GM23338 (cell line): Measurements from ENCODE around the gene CSF2RB. TPM values are rescaled to one million over a fixed set of nuclear protein-coding genes. Genes with fewer than 3 reads are reported as not detected.

Source experiments
- ATAC-seq: fragments of 200-7000 bp; cut with Tn5 transposase; 3 replicates; pipeline ENCODE4 v1.9.1; 2020
- DNase-seq: peaks from one replicate; pipeline ENCODE4 v3.0.0-alpha.2; 2015; ENCODE audit warnings: low spot score
- H2AFZ ChIP-seq: fragments of 200-600 bp; sonication (generic); 2 replicates; pipeline ENCODE4 v1.8.0; 2016; ENCODE audit warnings: antibody characterized with exemption, mild to moderate bottlenecking, moderate library complexity
- H3F3A ChIP-seq: fragments of 200-600 bp; sonication (generic); replicated peaks from 2 replicates; pipeline ENCODE4 v1.8.0; 2017; ENCODE audit warnings: antibody characterized with exemption, mixed run types, low read depth
- H3K27ac ChIP-seq: fragments of 200-600 bp; sonication (generic); 2 replicates; pipeline ENCODE4 v1.6.1; 2016; ENCODE audit warnings: low read depth
- H3K27me3 ChIP-seq: fragments of 200-600 bp; sonication (generic); 2 replicates; pipeline ENCODE4 v1.8.0; 2016; ENCODE audit warnings: mild to moderate bottlenecking, mixed run types, moderate library complexity; ENCODE audit not compliant: insufficient read depth
- H3K36me3 ChIP-seq: fragments of 200-600 bp; sonication (generic); 2 replicates; pipeline ENCODE4 v1.8.0; 2016; ENCODE audit warnings: mild to moderate bottlenecking; ENCODE audit not compliant: insufficient read depth
- H3K4me1 ChIP-seq: fragments of 200-600 bp; sonication (generic); 2 replicates; pipeline ENCODE4 v1.8.0; 2016; ENCODE audit warnings: mild to moderate bottlenecking, moderate library complexity; ENCODE audit not compliant: insufficient read depth
- H3K4me2 ChIP-seq: fragments of 200-600 bp; sonication (generic); 2 replicates; pipeline ENCODE4 v1.7.1; 2017; ENCODE audit warnings: mixed run types
- H3K4me3 ChIP-seq: fragments of 200-600 bp; sonication (generic); 2 replicates; pipeline ENCODE4 v1.6.1; 2016; ENCODE audit warnings: mixed run types
- H3K79me2 ChIP-seq: fragments of 200-600 bp; sonication (generic); replicated peaks from 2 replicates; pipeline ENCODE4 v1.8.0; 2017; ENCODE audit warnings: mild to moderate bottlenecking; ENCODE audit not compliant: insufficient read depth
- H3K9me2 ChIP-seq: fragments of 200-600 bp; sonication (generic); 2 replicates; pipeline ENCODE4 v1.8.0; 2017; ENCODE audit not compliant: insufficient read depth
- H4K20me1 ChIP-seq: fragments of 200-600 bp; sonication (generic); replicated peaks from 2 replicates; pipeline ENCODE4 v1.8.0; 2017; ENCODE audit warnings: mild to moderate bottlenecking; ENCODE audit not compliant: insufficient read depth
- H3K27ac Mint-ChIP-seq: 2 replicates; pipeline ENCODE4 v1.8.0; 2020; ENCODE audit warnings: inconsistent platforms, mild to moderate bottlenecking, moderate library complexity, mixed read lengths
- H3K27me3 Mint-ChIP-seq: 3 replicates; pipeline ENCODE4 v1.8.0; 2022; ENCODE audit warnings: low read depth, mild to moderate bottlenecking, moderate library complexity, mixed read lengths, inconsistent platforms; ENCODE audit not compliant: insufficient read depth, poor library complexity
- H3K36me3 Mint-ChIP-seq: 3 replicates; pipeline ENCODE4 v1.8.0; 2021; ENCODE audit warnings: low read depth, mild to moderate bottlenecking, inconsistent platforms, moderate library complexity, mixed read lengths
- H3K4me1 Mint-ChIP-seq: 3 replicates; pipeline ENCODE4 v1.8.0; 2020; ENCODE audit warnings: mild to moderate bottlenecking, inconsistent platforms, mixed read lengths
- H3K4me3 Mint-ChIP-seq: 3 replicates; pipeline ENCODE4 v1.8.0; 2021; ENCODE audit warnings: moderate library complexity, mild to moderate bottlenecking, inconsistent platforms, mixed read lengths
- H3K9me3 Mint-ChIP-seq: 3 replicates; pipeline ENCODE4 v1.8.0; 2020; ENCODE audit warnings: moderate library complexity, mild to moderate bottlenecking, inconsistent platforms, mixed read lengths
- CREB1 ChIP-seq: fragments of 250-450 bp; sonication (Bioruptor Pico); IDR thresholded peaks from 2 replicates; pipeline ENCODE4 v1.5.0; 2020; ENCODE audit warnings: low read depth, mild to moderate bottlenecking, moderate library complexity
- ETS1 ChIP-seq: IDR thresholded peaks from 2 replicates; pipeline ENCODE4 v1.6.1; 2016; ENCODE audit warnings: antibody characterized with exemption
- EZH2 ChIP-seq: fragments of 200-600 bp; sonication (generic); IDR thresholded peaks from one replicate; pipeline ENCODE4 v1.8.0; 2017; ENCODE audit warnings: antibody characterized with exemption, mild to moderate bottlenecking, low read depth; ENCODE audit not compliant: unreplicated experiment
- EZH2phosphoT487 ChIP-seq: fragments of 200-600 bp; sonication (generic); IDR thresholded peaks from one replicate; pipeline ENCODE4 v1.8.1; 2018; ENCODE audit warnings: antibody characterized with exemption; ENCODE audit not compliant: unreplicated experiment
- NANOG ChIP-seq: IDR thresholded peaks from 2 replicates; pipeline ENCODE4 v1.6.1; 2016; ENCODE audit warnings: antibody characterized with exemption, borderline replicate concordance
- POLR2AphosphoS5 ChIP-seq: IDR thresholded peaks from 2 replicates; pipeline ENCODE4 v1.6.1; 2016; ENCODE audit warnings: antibody characterized with exemption, low read depth
- STAT1 ChIP-seq: IDR thresholded peaks from one replicate; pipeline ENCODE4 v1.6.1; 2016; ENCODE audit warnings: antibody characterized with exemption; ENCODE audit not compliant: unreplicated experiment
- ZNF114 ChIP-seq: fragments of 250-450 bp; sonication (Bioruptor Pico); IDR thresholded peaks from 2 replicates; pipeline ENCODE4 v1.5.0; 2020; ENCODE audit warnings: mild to moderate bottlenecking, moderate library complexity
- polyA plus RNA-seq: library from polyadenylated mRNA; unstranded; fragments of >200 nt; fragmentation: Nextera tagmentation; extraction: Ambion mirVana; gene quantifications from 2 replicates; pipeline ENCODE4 v1.2.1, GENCODE V29; 2016
- total RNA-seq: library from RNA; depleted of rRNA; stranded (reverse); fragments of >200 nt; shearing (Covaris generic); gene quantifications from 2 replicates; pipeline ENCODE4 v1.2.3, GENCODE V29; 2014
- TF ChIP-seq, protein P1 (sequence below), 2 experiments: fragments of 200-600 bp in 1 of 2; sonication (generic) in 1 of 2; conservative IDR thresholded peaks; 2 replicates each; pipeline versions ENCODE4 v1.5.1 to v1.6.1; 2016 to 2017; ENCODE audit warnings: antibody characterized with exemption in 2 of 2, low read depth in 2 of 2, mild to moderate bottlenecking in 2 of 2, moderate library complexity in 1 of 2
- TF ChIP-seq, protein P2 (sequence below): fragments of 250-450 bp; sonication (Bioruptor Pico); IDR thresholded peaks from 2 replicates; pipeline ENCODE4 v1.5.0; 2020; ENCODE audit warnings: mild to moderate bottlenecking, moderate library complexity

CSF2RB gene
- total and polyA plus RNA-seq, 2 experiments from 2014 or later, result not detected

DNA sequence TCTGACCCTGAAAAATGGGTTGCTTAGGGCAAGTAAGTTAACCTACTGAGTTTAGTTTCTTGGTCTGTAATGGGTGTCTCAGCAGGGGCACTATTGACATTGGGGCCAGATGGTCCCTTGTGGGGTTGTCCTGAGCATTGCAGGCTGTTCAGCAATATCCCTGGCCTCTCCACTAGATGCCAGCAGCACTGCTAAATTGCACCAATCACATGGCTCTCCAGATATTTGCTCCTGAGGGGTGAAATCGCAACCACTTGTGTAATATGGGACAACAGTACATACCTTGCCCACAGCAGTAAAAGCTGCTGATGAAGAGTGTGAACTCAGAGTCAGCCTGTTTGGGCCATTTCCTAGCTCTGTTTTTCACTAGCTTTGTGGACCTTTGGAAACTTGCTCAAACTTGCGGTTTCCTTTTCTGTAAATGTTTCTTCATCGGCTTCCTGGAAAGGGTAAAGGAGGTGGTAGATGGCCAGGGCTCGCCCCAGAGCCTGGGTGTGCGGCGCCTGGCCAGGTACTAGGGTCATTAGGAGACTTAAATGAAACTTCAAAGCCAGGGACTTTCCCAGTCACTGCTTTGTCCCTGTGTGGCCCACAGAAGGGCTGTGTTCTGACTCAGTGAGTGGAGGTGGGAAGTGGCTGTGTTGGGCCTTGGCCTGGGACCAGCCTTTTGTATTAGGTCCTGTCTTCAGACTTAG is 39.7 kb upstream of the CSF2RB start:
- Histone ChIP-seq H3K27me3 (no peaks in the 10 kb centered on the region), H4K20me1 (no peaks in the 10 kb centered on the region), H3F3A (no peaks in the 10 kb centered on the region), H3K27ac (no peak overlapping the region), H3K4me2 (no peak overlapping the region), H3K79me2 (no peaks in the 10 kb centered on the region), H3K4me1 (no peaks in the 10 kb centered on the region), H3K9me2 (0 out of 2 replicates have a peak, but pooled peaks cover 3% of the 10 kb centered on the region), H3K36me3 (no peaks in the 10 kb centered on the region), H2AFZ (0 out of 2 replicates have a peak overlapping the region, but pooled peaks have one; percentile 38), H3K4me3 (no peak overlapping the region)
- ATAC-seq (peak; percentile 77), DNase-seq (peak; percentile 56)
- no peak overlapping the region for H3K4me3 Mint-ChIP-seq
- H3K4me1 Mint-ChIP-seq, result peaks cover 7% of the 10 kb centered on the region; the same call in 2 of the 3 replicates
- no peak overlapping the region for H3K27ac Mint-ChIP-seq
- TF ChIP-seq, protein P1, sequence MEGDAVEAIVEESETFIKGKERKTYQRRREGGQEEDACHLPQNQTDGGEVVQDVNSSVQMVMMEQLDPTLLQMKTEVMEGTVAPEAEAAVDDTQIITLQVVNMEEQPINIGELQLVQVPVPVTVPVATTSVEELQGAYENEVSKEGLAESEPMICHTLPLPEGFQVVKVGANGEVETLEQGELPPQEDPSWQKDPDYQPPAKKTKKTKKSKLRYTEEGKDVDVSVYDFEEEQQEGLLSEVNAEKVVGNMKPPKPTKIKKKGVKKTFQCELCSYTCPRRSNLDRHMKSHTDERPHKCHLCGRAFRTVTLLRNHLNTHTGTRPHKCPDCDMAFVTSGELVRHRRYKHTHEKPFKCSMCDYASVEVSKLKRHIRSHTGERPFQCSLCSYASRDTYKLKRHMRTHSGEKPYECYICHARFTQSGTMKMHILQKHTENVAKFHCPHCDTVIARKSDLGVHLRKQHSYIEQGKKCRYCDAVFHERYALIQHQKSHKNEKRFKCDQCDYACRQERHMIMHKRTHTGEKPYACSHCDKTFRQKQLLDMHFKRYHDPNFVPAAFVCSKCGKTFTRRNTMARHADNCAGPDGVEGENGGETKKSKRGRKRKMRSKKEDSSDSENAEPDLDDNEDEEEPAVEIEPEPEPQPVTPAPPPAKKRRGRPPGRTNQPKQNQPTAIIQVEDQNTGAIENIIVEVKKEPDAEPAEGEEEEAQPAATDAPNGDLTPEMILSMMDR (conservative IDR thresholded peaks at IDR 0.05; ENCODE audit: low read depth in 2 of 2), result peak; percentile 47 to 72
- no peak for TF ChIP-seq ETS1
- peaks cover 18% of the 10 kb centered on the region for H3K27me3 Mint-ChIP-seq
- peaks cover 8% of the 10 kb centered on the region; the same call in 2 of the 3 replicates for H3K9me3 Mint-ChIP-seq
- no peaks in the 10 kb centered on the region for H3K36me3 Mint-ChIP-seq

DNA sequence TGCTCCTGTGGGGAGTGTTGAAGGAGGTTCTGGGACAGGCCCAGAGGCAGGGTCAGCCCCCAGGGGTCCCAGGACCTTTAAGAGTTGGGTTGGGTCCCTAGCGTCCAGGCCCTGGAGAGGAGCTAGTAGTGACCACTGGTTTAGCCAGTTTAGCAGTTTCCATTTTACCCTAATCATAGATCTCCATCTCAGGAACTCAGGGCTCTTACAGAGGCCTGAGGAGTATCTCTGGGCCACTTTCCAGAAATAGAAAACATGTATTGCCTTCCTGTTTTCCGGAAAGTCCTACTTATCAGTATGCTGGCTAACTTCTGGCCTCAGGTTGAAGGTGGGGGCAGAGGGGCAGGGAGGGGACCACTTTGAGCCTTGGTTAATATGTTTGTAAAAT is 39.1 kb upstream of the CSF2RB start:
- no peak overlapping the region for H3K27ac Mint-ChIP-seq
- no peaks in the 10 kb centered on the region for H3K36me3 Mint-ChIP-seq
- Histone ChIP-seq H3K4me2 (no peak overlapping the region), H2AFZ (no peak overlapping the region), H3K27ac (no peak overlapping the region), H3K27me3 (no peaks in the 10 kb centered on the region), H3K9me2 (0 out of 2 replicates have a peak, but pooled peaks cover 3% of the 10 kb centered on the region), H3F3A (no peaks in the 10 kb centered on the region), H3K79me2 (no peaks in the 10 kb centered on the region), H3K4me3 (no peak overlapping the region), H3K4me1 (no peaks in the 10 kb centered on the region), H4K20me1 (no peaks in the 10 kb centered on the region), H3K36me3 (no peaks in the 10 kb centered on the region)
- peaks cover 8% of the 10 kb centered on the region; the same call in 2 of the 3 replicates for H3K9me3 Mint-ChIP-seq
- peaks cover 7% of the 10 kb centered on the region; the same call in 2 of the 3 replicates for H3K4me1 Mint-ChIP-seq
- H3K4me3 Mint-ChIP-seq, result no peak overlapping the region
- ATAC-seq (no peak), DNase-seq (no peak)
- H3K27me3 Mint-ChIP-seq, result peaks cover 18% of the 10 kb centered on the region
- TF ChIP-seq EZH2phosphoT487 (no peak), NANOG (no peak), ETS1 (no peak), EZH2 (no peak), POLR2AphosphoS5 (no peak), CREB1 (CRISPR knock-in tag) (no peak), ZNF114 (CRISPR knock-in tag) (no peak), STAT1 (no peak)
- TF ChIP-seq, protein P2, sequence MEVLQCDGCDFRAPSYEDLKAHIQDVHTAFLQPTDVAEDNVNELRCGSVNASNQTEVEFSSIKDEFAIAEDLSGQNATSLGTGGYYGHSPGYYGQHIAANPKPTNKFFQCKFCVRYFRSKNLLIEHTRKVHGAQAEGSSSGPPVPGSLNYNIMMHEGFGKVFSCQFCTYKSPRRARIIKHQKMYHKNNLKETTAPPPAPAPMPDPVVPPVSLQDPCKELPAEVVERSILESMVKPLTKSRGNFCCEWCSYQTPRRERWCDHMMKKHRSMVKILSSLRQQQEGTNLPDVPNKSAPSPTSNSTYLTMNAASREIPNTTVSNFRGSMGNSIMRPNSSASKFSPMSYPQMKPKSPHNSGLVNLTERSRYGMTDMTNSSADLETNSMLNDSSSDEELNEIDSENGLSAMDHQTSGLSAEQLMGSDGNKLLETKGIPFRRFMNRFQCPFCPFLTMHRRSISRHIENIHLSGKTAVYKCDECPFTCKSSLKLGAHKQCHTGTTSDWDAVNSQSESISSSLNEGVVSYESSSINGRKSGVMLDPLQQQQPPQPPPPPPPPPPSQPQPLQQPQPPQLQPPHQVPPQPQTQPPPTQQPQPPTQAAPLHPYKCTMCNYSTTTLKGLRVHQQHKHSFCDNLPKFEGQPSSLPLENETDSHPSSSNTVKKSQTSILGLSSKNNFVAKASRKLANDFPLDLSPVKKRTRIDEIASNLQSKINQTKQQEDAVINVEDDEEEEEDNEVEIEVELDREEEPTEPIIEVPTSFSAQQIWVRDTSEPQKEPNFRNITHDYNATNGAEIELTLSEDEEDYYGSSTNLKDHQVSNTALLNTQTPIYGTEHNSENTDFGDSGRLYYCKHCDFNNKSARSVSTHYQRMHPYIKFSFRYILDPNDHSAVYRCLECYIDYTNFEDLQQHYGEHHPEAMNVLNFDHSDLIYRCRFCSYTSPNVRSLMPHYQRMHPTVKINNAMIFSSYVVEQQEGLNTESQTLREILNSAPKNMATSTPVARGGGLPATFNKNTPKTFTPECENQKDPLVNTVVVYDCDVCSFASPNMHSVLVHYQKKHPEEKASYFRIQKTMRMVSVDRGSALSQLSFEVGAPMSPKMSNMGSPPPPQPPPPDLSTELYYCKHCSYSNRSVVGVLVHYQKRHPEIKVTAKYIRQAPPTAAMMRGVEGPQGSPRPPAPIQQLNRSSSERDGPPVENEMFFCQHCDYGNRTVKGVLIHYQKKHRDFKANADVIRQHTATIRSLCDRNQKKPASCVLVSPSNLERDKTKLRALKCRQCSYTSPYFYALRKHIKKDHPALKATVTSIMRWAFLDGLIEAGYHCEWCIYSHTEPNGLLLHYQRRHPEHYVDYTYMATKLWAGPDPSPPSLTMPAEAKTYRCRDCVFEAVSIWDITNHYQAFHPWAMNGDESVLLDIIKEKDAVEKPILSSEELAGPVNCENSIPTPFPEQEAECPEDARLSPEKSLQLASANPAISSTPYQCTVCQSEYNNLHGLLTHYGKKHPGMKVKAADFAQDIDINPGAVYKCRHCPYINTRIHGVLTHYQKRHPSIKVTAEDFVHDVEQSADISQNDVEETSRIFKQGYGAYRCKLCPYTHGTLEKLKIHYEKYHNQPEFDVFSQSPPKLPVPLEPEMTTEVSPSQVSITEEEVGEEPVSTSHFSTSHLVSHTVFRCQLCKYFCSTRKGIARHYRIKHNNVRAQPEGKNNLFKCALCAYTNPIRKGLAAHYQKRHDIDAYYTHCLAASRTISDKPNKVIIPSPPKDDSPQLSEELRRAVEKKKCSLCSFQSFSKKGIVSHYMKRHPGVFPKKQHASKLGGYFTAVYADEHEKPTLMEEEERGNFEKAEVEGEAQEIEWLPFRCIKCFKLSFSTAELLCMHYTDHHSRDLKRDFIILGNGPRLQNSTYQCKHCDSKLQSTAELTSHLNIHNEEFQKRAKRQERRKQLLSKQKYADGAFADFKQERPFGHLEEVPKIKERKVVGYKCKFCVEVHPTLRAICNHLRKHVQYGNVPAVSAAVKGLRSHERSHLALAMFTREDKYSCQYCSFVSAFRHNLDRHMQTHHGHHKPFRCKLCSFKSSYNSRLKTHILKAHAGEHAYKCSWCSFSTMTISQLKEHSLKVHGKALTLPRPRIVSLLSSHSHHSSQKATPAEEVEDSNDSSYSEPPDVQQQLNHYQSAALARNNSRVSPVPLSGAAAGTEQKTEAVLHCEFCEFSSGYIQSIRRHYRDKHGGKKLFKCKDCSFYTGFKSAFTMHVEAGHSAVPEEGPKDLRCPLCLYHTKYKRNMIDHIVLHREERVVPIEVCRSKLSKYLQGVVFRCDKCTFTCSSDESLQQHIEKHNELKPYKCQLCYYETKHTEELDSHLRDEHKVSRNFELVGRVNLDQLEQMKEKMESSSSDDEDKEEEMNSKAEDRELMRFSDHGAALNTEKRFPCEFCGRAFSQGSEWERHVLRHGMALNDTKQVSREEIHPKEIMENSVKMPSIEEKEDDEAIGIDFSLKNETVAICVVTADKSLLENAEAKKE (CRISPR knock-in tag), result no peak
